NCI-H2196 treated with DMSO at 0.1 percent for 48 hours (cell line): ENCODE results near the gene TMA7B.

Experiments used
- DNase-seq: peaks from one replicate; lab custom pipeline; 2025; ENCODE audit not compliant: unreplicated experiment; lab: John Stamatoyannopoulos, UW

The TMA7B gene

DNA sequence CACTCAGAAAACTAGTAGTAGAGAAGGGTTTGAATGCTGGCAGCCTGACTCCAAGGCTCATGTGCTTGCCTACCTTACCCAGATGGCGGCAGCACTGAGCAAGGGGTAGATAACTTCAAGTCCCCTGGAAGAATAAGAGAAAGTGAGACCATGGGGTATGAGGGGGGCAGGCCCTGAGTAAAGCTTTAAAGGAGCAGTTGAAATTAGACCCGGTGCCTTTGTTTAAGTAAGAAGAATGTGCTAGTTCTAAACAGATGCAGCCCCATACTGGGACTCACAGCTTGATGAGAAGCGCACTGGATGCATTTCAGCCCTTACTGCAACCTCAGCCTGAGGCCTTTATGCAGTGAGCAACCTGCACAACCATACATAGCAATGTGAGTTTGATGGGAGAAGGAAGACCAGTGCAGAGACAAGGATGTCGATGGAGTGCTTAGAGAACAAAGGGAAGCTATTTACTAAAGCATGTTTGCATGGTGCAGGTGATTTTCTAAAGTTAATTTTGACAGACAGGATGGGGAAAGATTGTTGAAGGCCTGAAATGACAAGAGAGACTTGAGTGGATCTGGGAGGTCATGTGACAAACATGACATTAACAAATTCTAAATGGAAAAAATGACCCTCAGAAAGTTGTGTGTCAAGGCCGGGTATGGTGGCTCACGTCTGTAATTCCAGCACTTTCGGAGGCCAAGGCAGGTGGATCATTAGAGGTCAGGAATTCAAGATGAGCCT lies 27.1 kb upstream of the TMA7B start:
- no peak for DNase-seq

DNA sequence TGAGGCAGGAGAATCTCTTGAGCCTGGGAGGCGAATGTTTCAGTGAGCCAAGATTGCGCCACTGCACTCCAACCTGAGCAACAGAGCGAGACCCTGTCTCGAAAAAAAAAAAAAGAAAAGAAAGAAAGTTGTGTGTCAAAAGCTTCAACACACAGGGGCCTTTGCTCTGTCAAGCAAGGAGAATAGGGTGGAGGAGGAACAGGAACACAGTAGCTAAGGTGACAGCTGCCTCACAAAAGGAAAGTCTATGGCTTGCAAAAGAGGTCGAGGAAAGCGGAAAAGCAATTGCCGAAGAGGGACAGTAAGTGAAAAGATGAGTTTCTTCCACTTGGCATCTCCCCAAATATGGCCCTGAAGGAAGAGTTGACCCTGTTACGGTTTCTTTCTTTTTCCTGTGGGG lies 26.5 kb upstream of the TMA7B start:
- no peak for DNase-seq

DNA sequence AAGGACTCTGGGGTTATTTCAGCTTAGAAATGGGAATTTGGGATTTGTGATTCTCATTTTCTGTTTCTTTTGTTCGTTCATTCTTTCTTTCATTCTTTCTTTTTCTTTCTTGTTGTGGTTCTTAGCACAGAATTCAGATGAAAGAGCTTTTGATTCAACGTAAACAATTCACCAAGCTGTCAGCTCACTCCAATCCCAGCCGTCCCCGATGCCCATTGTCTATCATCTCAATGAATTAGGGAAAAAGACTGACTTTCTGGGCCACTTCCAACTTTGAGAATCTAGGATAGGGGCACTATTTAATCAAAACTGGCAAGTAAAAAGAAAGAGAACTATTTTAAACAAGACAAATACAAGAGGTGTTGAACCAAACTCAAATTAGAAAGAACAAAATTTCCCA lies 25.1 kb upstream of the TMA7B start:
- no peak for DNase-seq

DNA sequence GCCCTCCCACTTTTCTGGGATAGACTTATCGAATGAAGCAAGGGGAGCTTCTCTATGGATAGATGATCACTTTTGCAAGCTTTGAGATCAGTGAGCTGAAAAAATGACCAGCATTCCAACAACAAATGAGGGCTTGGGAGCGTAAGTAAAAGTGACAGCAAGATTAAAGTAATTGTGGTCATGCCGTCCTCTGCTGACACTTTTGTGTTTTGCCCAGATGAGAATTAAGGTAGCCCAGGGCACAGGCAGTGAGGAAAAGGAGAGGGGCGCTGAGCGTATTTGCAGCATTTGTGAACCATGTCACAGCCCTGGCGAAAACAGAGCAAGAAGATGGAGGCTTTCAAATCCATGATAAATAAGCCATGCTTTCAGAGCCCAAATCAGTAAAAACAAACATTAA lies 24.6 kb upstream of the TMA7B start:
- DNase-seq: no peak

DNA sequence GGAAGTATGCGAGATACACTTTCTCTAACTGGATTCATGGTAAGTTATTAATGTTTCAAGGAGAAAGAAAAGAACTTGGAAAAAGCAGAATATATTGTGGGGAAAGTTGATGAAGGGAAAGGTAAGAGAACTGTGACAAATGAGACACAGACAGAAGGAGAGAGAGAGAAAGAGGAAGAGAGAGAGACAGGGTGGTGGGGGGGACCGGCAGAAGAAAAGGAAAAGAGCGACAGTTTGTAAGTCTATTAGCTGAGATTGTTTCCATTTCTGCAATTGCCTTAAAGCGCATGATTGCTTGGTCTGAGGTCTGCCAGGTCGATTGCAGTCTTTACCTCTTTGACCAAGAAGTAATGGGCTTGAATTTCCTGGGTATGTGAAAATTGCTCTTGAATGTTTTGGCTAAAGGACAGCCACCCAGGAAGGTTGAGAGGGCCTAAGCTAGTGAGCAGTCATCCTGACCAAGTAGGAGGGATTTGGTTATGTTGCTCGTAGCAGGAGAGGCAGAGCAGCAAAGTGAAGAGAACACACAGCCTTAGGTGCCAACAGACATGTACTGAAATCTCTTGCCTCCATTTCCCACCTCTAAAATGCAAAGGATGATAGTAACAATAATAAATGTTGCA lies 23.6 kb upstream of the TMA7B start:
- DNase-seq: no peak

DNA sequence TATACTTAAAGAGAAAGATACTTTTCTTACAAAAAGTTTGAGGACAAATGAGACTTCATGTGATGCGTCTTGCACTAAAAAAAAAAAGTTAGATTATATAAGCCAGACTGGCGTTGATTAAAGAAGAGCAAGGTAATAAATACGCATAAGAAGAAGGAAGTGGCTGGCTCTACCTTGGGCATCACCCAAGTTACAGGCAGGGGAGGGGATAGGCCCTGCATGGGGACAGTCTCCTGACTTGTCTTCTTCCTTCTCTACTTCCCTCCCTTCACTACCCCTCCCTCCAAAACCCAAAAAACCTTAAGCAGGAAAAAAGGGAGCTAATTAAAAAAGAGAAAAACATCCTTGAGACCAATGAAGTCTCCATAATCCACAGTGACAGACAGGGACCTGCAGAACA lies 22.3 kb upstream of the TMA7B start:
- no peak for DNase-seq

DNA sequence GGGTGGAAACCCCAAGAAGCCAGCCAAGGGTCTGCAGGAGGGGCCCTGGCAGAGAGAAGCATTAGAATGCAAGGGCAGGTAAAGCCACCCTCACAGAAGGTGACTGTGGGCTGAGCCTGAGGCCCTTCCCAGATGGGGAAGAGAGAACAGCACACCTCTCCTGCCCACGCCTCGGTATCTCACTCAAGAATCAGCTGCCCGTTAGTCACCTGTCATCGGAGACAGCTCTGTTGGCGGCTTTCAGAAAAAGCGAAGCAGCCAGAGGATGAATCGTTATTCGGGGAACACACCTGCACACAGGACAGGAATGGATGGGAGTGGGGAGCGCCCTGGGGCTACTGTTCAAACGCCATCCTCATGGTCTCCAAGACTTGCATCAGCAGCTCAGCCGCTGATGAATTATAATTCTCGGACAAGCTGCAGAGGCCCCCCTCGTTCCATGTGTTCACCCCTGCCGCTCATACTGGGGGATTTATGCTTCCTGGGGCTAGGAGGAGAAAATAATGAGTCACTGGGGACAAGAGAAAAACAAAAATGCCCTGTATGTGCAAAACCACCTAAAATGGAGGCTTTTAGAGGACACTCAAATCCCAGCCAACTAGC lies 21.6 kb upstream of the TMA7B start:
- no peak for DNase-seq

DNA sequence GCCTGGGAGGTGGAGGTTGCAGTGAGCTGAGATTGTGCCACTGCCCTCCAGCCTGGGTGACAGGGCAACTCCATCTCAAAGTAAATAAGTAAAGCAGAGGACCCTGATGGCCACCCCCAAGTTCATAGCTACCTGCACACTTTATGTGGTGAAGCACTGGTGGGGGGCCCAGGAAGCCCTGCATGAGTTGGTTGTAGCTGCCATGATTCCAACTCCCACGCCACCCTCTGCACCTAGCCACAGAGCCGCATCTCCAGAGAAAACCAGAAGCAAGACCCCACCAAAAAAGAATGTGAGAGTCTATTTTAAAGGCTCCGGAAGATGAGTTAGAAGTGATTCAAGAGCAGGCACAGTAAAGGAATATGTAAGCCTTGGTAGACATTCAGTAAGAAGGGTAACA lies 20.4 kb upstream of the TMA7B start:
- no peak for DNase-seq

DNA sequence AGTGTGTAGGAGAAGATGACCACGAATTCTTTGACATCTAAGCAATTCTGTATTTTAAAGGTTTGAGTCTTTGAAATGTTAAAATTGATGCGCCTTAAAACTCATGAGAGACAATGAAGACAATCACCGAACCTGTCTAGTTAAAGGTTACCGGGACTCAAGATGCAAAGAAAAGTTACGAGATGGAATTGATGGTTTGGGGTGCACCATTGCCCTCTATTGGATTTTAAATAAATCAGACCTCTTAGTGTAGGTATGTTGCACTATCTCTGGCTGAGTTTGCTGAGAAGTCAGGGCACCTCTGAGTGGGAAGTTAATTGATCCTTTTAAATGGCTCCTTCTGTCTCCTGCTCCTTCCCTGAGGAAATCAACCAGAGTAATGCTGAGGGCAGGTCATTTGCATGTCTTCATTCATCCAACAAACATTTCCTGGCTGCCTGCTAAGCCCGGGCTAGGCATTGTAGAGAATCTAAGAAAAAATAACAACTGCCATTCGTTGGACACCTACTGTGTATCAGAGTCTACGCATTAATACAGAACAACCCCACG lies 19.4 kb upstream of the TMA7B start:
- DNase-seq: no peak

DNA sequence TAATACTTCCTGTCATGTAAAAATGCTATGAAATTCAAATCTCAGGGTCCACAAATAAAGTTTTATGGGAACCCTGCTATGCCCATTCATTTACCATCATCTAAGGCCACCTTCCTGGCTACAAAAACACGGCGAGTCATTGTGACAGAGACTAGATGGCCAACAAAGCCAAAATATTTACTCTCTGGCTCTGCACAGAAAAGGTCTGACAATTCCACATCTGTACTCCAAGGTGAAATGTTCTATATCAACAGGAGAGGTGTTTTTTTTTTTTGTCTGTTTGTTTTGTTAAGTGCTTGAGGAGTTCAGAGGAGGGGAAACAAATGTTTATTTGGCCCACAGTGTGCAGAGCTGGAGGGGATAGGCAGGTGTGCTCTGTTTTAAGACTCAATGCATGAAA lies 18.6 kb upstream of the TMA7B start:
- peak; percentile 43 for DNase-seq

DNA sequence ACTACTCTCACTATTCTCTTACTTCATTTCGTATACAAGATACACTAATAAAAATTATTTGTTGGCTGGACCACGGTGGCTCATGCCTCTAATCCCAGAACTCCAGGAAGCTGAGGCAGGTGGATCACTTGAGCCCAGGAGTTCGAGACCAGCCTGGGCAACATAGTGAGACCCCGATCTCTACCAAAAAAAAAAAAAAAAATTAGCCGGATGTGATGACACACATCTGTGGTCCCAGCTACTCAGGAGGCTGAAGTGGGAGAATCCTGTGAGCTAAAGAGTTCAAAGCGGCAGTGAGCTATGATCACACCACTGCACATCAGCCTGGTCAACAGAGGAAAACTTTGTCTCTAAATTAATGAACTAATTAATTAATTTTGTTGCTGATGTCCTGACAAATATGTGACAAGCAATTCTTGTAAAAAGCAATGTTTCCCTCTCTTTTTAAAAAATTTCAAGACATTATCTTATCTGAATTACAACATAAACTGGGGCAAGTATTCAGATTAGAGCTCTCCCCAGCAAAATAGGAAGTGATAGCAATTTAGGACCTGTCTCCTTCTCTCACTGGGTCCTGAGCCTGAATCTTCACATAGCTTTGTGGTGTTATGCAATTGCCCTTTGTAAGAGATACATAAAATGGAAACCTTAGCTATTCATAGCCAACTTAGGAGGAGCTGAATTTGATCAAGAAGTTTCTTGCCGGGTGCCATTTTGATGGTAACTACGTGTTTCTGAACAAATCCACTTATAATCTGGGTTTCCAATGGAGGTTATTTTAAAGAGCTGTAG lies 17.6 kb upstream of the TMA7B start:
- DNase-seq: no peak

DNA sequence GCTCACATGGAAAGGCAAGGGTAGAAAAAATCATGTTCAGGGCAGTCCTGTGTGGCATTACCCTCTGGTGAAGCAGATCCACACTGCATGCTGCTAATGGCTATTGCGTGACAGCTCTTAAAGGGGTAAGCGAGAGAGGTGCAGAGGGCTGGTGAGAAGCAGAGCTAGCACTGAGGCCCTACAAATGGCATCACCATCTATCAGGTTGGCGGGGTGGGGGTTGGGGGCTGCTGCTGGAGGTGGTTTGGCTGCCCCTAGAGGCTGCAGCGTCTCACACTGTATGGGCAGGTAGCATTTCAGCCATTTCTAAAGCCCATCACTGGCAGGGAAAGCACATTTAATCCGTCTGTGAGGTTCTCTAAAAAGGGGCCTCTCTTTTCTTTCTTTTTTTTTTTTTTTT lies 16.9 kb upstream of the TMA7B start:
- DNase-seq: no peak

DNA sequence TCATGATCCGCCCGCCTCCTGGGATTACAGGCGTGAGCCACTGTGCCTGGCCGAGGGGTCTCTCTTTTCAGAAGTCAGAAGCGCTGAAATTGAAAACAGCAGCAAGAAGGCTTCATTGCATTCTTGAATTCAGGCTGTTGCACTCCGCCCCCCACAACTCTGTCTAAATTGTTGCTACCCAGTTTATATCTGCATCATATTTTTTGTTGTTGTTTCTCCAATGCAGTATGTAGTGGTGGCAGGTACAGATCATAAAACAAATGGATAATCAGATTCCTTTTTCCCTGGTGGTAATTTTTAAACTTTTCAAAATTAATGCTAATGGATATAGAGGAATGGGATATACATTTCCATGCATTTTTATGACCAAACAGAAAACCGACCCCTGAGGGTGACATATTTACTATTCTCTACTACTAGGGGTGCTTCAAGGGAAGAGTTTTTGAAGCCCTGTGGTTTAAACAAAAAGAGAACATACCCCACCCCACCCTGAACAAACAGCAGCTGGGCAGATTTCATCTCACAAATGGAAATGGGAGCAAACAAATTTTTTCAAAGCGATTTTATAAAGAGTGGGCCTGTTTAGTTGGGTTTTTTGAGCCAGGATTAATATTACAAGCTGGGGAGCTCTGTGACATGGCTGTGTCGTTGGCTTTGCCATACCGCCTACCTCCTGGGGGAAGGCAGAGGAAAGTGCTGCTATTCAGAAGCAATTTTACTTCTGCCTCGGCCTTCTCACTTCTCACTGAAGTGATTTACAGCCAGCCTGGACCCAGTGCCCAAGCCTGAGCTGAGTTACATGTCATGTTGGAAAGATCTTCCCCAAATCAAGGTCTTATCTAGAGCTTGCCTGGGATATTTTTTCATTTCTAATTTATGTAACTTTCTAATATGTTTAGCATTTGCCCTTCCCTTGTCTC lies 16.0 kb upstream of the TMA7B start:
- no peak for DNase-seq

DNA sequence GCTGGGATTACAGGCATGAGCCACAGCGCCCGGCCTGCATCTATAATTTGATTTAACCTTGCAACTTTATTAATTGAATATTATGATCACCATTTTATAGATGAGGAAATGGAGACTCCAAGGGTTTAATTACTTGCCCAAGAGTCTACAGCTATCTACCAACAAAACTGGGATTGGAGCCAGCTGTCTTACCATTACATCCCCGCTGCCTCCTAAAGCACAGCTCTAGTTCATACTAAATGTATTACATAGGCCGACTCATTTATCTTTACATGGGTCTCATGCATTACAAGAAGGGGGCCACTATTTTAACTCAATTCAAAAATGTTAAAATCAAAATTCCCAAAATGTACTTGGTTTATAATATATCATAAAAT lies 14.1 kb upstream of the TMA7B start:
- no peak for DNase-seq

DNA sequence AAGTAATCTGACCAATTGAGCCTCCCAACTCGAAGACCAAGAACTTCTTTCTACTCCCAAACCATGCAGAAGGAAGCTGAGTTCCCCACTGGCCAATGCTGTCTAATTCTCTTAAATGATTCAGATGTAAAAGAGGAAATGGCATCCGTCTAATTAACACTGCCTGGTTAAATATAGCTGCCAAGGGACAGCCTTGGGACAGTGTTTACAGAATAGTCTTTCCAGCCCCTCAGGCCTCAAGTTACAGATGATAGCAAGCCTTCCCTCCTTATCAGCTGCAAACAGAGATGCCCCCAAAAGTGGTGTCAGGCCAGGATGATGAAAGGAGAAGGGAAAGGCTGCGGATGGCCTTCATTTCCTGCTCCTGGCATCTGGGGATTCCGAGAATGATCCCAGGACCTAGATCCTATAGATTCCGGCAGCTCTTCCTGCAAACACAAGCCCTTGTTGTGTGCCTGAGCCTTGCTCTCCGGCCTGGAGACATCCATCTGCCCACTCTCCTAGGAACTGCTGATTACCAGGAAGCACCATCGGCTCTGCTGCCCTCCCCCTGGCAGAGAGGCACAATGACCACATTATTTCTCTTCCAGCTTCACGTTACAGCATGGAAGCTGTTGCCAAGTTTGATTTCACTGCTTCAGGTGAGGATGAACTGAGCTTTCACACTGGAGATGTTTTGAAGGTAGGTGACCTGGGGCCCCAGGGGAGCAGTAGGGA lies 13.5 kb upstream of the TMA7B start:
- peak; percentile 92 for DNase-seq

DNA sequence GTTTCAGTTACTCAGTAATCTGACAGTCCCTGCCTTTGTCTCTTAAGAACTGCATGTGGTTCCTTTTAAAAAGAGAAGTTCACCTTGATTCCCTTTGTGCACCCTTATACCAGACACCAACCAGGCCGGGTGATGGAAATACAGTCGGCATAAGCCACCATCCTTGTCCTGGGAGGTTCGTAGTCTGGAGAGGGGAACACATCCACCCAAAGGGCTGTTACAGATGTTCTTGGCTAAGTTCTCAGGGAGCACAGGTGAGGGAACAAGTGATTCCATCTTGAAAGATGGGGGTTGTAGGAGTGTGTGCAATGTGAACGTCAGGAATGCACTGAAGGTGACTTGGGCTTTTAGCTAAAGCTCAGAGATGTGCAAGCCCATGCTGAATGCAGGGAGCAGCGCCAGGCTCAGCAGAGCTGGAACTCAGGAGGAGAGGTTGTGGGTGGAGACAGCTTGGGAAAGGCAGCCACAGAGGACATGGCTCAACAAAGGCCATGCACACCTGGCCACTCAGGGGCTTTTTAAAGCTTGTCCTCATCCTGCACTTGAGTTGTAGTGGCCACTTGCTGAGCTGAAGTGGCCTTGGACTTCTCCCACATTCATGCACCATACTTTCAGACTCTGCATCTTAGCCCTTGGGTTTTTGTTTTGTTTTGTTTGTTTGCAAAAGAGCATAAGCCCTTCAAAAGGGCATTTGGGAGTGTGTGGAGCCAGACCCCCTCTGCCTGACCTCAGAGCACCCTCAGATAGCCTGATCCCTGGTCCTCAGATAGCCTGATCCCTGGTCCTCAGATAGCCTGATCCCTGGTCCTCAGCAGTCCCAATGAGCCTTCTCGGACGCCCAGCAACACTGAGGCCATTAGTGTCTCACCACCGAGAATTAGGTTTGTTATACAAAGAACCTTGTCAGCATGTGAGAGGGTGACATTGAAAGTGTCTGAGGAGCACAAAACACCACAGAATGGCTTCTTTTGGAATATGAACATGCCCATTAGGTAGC lies 12.7 kb upstream of the TMA7B start:
- DNase-seq: peak; percentile 86

DNA sequence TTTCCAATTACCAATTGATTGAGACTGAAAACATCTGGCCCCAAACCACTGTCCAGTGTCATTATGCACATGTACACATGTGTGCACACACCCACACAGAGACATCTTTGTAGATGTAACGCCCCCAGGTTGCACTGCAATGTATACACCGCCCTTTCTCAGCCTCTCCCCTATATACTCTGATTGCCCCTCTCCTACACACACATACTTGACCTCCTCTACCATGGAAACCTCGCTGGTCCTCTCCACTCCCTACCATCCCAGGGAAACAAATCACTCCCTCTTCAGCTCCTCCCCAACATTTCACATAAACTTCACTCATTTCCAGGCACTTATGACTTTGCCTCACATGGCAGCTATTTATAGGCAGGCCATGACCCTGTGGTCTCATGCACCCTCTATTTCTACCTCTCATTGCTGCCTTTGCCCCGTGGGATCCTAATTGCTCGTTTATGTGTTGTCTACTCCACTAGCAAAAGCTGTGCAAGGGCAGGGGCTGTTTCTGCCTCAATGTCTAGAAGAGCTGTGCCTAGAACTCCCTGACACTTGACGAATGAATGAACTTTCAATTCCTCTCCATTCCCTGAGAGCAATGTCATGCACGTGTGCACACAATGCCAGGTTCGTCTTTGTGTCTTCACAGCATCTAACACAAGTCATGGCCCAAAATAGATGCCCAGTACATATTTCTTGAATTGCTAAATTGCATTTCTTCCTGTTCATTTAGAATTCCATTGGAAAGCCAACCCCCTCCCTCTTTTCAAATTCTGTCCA lies 10.0 kb upstream of the TMA7B start:
- DNase-seq: no peak
